SK-N-SH treated with all-trans-retinoic acid at 6 μM for 48 hours (cell line): ENCODE data around the gene ADIPOR1.

Source experiments
- ARNTL ChIP-seq: fragments of 450-650 bp; formaldehyde crosslinking; IDR thresholded peaks from 2 replicates; pipeline ENCODE4 v1.5.0; 2020; ENCODE audit warnings: low read depth, mild to moderate bottlenecking, moderate library complexity, borderline replicate concordance
- BACH2 ChIP-seq: fragments of 250-450 bp; sonication (Bioruptor Pico); IDR thresholded peaks from 2 replicates; pipeline ENCODE4 v1.9.0; 2021; ENCODE audit warnings: mild to moderate bottlenecking, borderline replicate concordance
- CREB5 ChIP-seq: fragments of 250-450 bp; sonication (Bioruptor Pico); IDR thresholded peaks from 2 replicates; pipeline ENCODE4 v1.5.1; 2020; ENCODE audit warnings: low read depth, mild to moderate bottlenecking, moderate library complexity
- CSDC2 ChIP-seq: fragments of 250-450 bp; sonication (Bioruptor Pico); IDR thresholded peaks from 2 replicates; pipeline ENCODE4 v1.5.0; 2020; ENCODE audit warnings: mild to moderate bottlenecking, moderate library complexity
- ESRRG ChIP-seq: fragments of 250-450 bp; sonication (Bioruptor Pico); IDR thresholded peaks from 2 replicates; pipeline ENCODE4 v1.6.1; 2021; ENCODE audit warnings: mild to moderate bottlenecking
- GLIS3 ChIP-seq: fragments of 250-450 bp; sonication (Bioruptor Pico); IDR thresholded peaks from 2 replicates; pipeline ENCODE4 v1.5.0; 2020; ENCODE audit warnings: mild to moderate bottlenecking, moderate library complexity
- OSR1 ChIP-seq: fragments of 250-450 bp; sonication (Bioruptor Pico); IDR thresholded peaks from 2 replicates; pipeline ENCODE4 v1.8.0; 2022; ENCODE audit warnings: moderate library complexity, mild to moderate bottlenecking, inconsistent platforms
- PATZ1 ChIP-seq: fragments of 250-450 bp; sonication (Bioruptor Pico); IDR thresholded peaks from 2 replicates; pipeline ENCODE4 v1.8.0; 2020; ENCODE audit warnings: mild to moderate bottlenecking, moderate library complexity, borderline replicate concordance
- SNAI2 ChIP-seq: fragments of 250-450 bp; sonication (Bioruptor Pico); IDR thresholded peaks from 2 replicates; pipeline ENCODE4 v1.5.0; 2020; ENCODE audit warnings: mild to moderate bottlenecking, moderate library complexity
- ZFP3 ChIP-seq: fragments of 250-450 bp; sonication (Bioruptor Pico); IDR thresholded peaks from 2 replicates; pipeline ENCODE4 v1.5.0; 2020; ENCODE audit warnings: mild to moderate bottlenecking, moderate library complexity
- ZFP30 ChIP-seq: fragments of 450-650 bp; formaldehyde crosslinking; IDR thresholded peaks from 2 replicates; pipeline ENCODE4 v1.5.0; 2022; ENCODE audit warnings: mild to moderate bottlenecking, moderate library complexity
- ZNF565 ChIP-seq: fragments of 450-650 bp; formaldehyde crosslinking; conservative IDR thresholded peaks from 2 replicates; pipeline ENCODE4 v1.5.0; 2020; ENCODE audit warnings: low read depth, mild to moderate bottlenecking, moderate library complexity

- no peak for TF ChIP-seq ZFP30 (CRISPR knock-in tag)
- no peak for TF ChIP-seq PATZ1 (CRISPR knock-in tag)
- TF ChIP-seq CSDC2 (CRISPR knock-in tag), result no peak
- TF ChIP-seq BACH2 (CRISPR knock-in tag), result no peak
- TF ChIP-seq ZNF565, result no peak
- TF ChIP-seq OSR1 (CRISPR knock-in tag), result no peak
- no peak for TF ChIP-seq ARNTL
- no peak for TF ChIP-seq SNAI2 (CRISPR knock-in tag)
- no peak for TF ChIP-seq ESRRG (CRISPR knock-in tag)
- no peak for TF ChIP-seq CREB5
- TF ChIP-seq GLIS3 (CRISPR knock-in tag), result no peak
- TF ChIP-seq ZFP3 (CRISPR knock-in tag), result no peak
Observed at GRCh38 chr1:202979459-202979858, 21.3 kb upstream of the ADIPOR1 start.
